Measurements from ENCODE around the gene GPR82. TPM values are rescaled to one million over a fixed set of nuclear protein-coding genes. Genes with fewer than 3 reads are reported as not detected.

The GPR82 gene
- polyA plus RNA-seq, 2 of the 4 experiments (the other 2 are of a cell fraction) = not detected

DNA sequence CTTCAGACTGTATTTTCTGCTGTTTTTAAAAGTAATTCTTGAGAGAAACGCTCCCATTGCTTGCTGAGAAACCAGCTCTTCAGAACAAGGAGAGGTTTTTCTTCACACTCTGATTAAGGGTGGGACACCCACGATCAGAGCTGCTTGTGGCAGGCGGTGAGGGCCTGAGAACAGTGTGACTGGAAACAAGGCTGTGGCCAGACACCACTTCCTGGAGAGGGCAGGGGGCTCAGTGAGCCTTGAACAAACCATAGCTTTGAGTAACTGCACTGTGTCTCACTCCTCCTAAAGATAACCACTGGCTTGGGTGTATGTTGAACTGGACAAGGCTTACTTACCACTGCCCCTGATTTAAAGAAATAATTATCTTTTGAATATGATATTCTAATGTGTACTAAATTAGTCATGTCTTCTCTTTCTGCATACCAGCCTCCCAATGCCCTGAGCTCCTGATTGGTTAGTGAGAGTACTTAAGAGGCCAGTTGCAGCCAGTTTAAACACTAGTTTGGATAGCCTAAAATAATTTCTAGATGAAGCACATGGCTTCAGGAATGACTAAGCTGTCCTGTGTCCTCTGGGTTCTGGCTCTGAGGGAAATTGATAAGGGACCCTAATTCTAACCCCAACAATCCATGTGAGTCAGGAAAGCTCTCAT lies 3.7 kb upstream of the GPR82 start:
- DNase-seq (ENCODE audit: low read depth in 1 of 2, low spot score in 1 of 2) (no peak), ATAC-seq (no peak), FAIRE-seq (no peak)
- Histone ChIP-seq H3K27ac (no peak overlapping the region), H3K4me1 (peaks cover 3% of the 10 kb centered on the region; the same call in 1 of the 3 replicates), H3K4me2 (no peak overlapping the region), H3K4me3 (no peak overlapping the region), H3K9me3 (peaks cover 3% of the 10 kb centered on the region; the same call in 1 of the 3 replicates)
- TF ChIP-seq POLR2A (IDR thresholded peaks at IDR 0.05; ENCODE audit: low read length) (no peak), HOXB13 (CRISPR knock-in tag; IDR thresholded peaks at IDR 0.05; ENCODE audit: low read depth) (no peak), SREBF2 (IDR thresholded peaks at IDR 0.05) (no peak)
- TF ChIP-seq, protein P1, sequence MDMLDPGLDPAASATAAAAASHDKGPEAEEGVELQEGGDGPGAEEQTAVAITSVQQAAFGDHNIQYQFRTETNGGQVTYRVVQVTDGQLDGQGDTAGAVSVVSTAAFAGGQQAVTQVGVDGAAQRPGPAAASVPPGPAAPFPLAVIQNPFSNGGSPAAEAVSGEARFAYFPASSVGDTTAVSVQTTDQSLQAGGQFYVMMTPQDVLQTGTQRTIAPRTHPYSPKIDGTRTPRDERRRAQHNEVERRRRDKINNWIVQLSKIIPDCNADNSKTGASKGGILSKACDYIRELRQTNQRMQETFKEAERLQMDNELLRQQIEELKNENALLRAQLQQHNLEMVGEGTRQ (IDR thresholded peaks at IDR 0.05) = no peak
- TF ChIP-seq, protein P2, sequence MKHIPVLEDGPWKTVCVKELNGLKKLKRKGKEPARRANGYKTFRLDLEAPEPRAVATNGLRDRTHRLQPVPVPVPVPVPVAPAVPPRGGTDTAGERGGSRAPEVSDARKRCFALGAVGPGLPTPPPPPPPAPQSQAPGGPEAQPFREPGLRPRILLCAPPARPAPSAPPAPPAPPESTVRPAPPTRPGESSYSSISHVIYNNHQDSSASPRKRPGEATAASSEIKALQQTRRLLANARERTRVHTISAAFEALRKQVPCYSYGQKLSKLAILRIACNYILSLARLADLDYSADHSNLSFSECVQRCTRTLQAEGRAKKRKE (CRISPR knock-in tag; IDR thresholded peaks at IDR 0.05; ENCODE audit: low read depth) = no peak
- TF ChIP-seq, protein P3, sequence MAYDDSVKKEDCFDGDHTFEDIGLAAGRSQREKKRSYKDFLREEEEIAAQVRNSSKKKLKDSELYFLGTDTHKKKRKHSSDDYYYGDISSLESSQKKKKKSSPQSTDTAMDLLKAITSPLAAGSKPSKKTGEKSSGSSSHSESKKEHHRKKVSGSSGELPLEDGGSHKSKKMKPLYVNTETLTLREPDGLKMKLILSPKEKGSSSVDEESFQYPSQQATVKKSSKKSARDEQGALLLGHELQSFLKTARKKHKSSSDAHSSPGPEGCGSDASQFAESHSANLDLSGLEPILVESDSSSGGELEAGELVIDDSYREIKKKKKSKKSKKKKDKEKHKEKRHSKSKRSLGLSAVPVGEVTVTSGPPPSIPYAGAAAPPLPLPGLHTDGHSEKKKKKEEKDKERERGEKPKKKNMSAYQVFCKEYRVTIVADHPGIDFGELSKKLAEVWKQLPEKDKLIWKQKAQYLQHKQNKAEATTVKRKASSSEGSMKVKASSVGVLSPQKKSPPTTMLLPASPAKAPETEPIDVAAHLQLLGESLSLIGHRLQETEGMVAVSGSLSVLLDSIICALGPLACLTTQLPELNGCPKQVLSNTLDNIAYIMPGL (CRISPR knock-in tag; IDR thresholded peaks at IDR 0.05; ENCODE audit: borderline replicate concordance) = no peak
- 94% methylated on average over 3 of the region's 3 CpGs for WGBS (ENCODE audit: missing lambda C conversion rate)
- POLR2A ChIA-PET = no interaction called here
- CTCF ChIA-PET = no interaction called here

DNA sequence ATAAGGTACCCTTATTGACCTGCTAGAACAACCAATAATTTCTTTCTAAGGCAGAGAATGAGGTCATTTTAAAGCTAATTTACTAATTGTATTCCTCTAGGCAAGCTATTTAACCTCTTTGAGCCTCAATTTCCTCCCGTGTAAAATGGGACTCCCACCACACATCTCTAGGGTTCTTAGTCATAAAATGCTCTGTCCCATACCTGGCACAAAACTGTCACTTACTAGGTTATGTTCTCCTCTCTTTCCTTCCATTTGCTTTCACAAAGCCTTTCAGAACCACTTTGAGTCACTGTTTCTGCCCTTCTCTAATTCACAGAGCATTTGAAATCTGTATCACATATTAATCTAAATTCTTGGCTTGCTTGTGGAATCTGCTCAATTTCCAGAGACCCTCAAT lies 2.4 kb upstream of the GPR82 start:
- Histone ChIP-seq H3K27ac (no peak overlapping the region), H3K4me2 (no peak overlapping the region), H3K9me3 (peaks cover 3% of the 10 kb centered on the region; the same call in 1 of the 3 replicates), H3K4me1 (peaks cover 3% of the 10 kb centered on the region; the same call in 1 of the 3 replicates), H3K4me3 (no peak overlapping the region)
- ChIA-PET POLR2A (no interaction called here), CTCF (interaction anchor here (1.2 kb wide), 1 partner anchor 14 kb away, joined by 4 read pairs; no protein-coding TSS in a partner anchor)
- ATAC-seq = no peak
- WGBS (ENCODE audit: missing lambda C conversion rate) = 94% methylated on average over 1 of the region's 1 CpG
- no peak for TF ChIP-seq EHMT2 (IDR thresholded peaks at IDR 0.05; ENCODE audit: low read depth)
- no peak for TF ChIP-seq FOSL2 (IDR thresholded peaks at IDR 0.05)
- no peak for TF ChIP-seq FOSL2 (CRISPR knock-in tag; IDR thresholded peaks at IDR 0.05)
- TF ChIP-seq, protein P4, sequence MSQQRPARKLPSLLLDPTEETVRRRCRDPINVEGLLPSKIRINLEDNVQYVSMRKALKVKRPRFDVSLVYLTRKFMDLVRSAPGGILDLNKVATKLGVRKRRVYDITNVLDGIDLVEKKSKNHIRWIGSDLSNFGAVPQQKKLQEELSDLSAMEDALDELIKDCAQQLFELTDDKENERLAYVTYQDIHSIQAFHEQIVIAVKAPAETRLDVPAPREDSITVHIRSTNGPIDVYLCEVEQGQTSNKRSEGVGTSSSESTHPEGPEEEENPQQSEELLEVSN (IDR thresholded peaks at IDR 0.05; ENCODE audit: borderline replicate concordance, low read depth) = no peak
- no peak for TF ChIP-seq HOXB13 (CRISPR knock-in tag; IDR thresholded peaks at IDR 0.05; ENCODE audit: low read depth)
- TF ChIP-seq, protein P5, sequence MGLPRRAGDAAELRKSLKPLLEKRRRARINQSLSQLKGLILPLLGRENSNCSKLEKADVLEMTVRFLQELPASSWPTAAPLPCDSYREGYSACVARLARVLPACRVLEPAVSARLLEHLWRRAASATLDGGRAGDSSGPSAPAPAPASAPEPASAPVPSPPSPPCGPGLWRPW (IDR thresholded peaks at IDR 0.05) = no peak
- no peak for TF ChIP-seq JUNB (IDR thresholded peaks at IDR 0.05)
- no peak for TF ChIP-seq RNF2 (IDR thresholded peaks at IDR 0.05; ENCODE audit: borderline replicate concordance, low read depth)
- no peak for TF ChIP-seq RFX5 (IDR thresholded peaks at IDR 0.05)
- no peak for TF ChIP-seq RCOR1 (IDR thresholded peaks at IDR 0.05; ENCODE audit: low read depth, low read length)
- no peak for TF ChIP-seq HEYL (CRISPR knock-in tag; IDR thresholded peaks at IDR 0.05)
- TF ChIP-seq, protein P6, sequence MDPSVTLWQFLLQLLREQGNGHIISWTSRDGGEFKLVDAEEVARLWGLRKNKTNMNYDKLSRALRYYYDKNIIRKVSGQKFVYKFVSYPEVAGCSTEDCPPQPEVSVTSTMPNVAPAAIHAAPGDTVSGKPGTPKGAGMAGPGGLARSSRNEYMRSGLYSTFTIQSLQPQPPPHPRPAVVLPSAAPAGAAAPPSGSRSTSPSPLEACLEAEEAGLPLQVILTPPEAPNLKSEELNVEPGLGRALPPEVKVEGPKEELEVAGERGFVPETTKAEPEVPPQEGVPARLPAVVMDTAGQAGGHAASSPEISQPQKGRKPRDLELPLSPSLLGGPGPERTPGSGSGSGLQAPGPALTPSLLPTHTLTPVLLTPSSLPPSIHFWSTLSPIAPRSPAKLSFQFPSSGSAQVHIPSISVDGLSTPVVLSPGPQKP (IDR thresholded peaks at IDR 0.05; ENCODE audit: low read depth, low read length) = no peak
- no peak for TF ChIP-seq KDM1A (IDR thresholded peaks at IDR 0.05; ENCODE audit: low read depth)
- no peak for TF ChIP-seq CBX2 (IDR thresholded peaks at IDR 0.05; ENCODE audit: borderline replicate concordance, low read depth)
- no peak for TF ChIP-seq EHF (CRISPR knock-in tag; IDR thresholded peaks at IDR 0.05)
- no peak for TF ChIP-seq POLR2A (IDR thresholded peaks at IDR 0.05; ENCODE audit: low read length)
- no peak for TF ChIP-seq GATA3 (IDR thresholded peaks at IDR 0.05; ENCODE audit: borderline replicate concordance)
- TF ChIP-seq FOSB (CRISPR knock-in tag; IDR thresholded peaks at IDR 0.05) = no peak
- no peak for TF ChIP-seq NR3C1 (IDR thresholded peaks at IDR 0.05)
- TF ChIP-seq MAZ (IDR thresholded peaks at IDR 0.05; ENCODE audit: borderline replicate concordance, low read depth, low read length) = no peak
- no peak for DNase-seq (ENCODE audit: low read depth in 1 of 2, low spot score in 1 of 2)
- FAIRE-seq = peak; percentile 65

Data from A549 (cell line).